GM23338 (cell line): ENCODE measurements around the gene RABEPK. TPM values are rescaled to one million over a fixed set of nuclear protein-coding genes. Genes with fewer than 3 reads are reported as not detected.

Experiments
- ATAC-seq: fragments of 200-7000 bp; cut with Tn5 transposase; 3 replicates; pipeline ENCODE4 v1.9.1; 2020
- DNase-seq: peaks from one replicate; pipeline ENCODE4 v3.0.0-alpha.2; 2015; ENCODE audit warnings: low spot score
- H2AFZ ChIP-seq: fragments of 200-600 bp; sonication (generic); 2 replicates; pipeline ENCODE4 v1.8.0; 2016; ENCODE audit warnings: antibody characterized with exemption, mild to moderate bottlenecking, moderate library complexity
- H3F3A ChIP-seq: fragments of 200-600 bp; sonication (generic); replicated peaks from 2 replicates; pipeline ENCODE4 v1.8.0; 2017; ENCODE audit warnings: antibody characterized with exemption, mixed run types, low read depth
- H3K27ac ChIP-seq: fragments of 200-600 bp; sonication (generic); 2 replicates; pipeline ENCODE4 v1.6.1; 2016; ENCODE audit warnings: low read depth
- H3K27me3 ChIP-seq: fragments of 200-600 bp; sonication (generic); 2 replicates; pipeline ENCODE4 v1.8.0; 2016; ENCODE audit warnings: mild to moderate bottlenecking, mixed run types, moderate library complexity; ENCODE audit not compliant: insufficient read depth
- H3K36me3 ChIP-seq: fragments of 200-600 bp; sonication (generic); 2 replicates; pipeline ENCODE4 v1.8.0; 2016; ENCODE audit warnings: mild to moderate bottlenecking; ENCODE audit not compliant: insufficient read depth
- H3K4me1 ChIP-seq: fragments of 200-600 bp; sonication (generic); 2 replicates; pipeline ENCODE4 v1.8.0; 2016; ENCODE audit warnings: mild to moderate bottlenecking, moderate library complexity; ENCODE audit not compliant: insufficient read depth
- H3K4me2 ChIP-seq: fragments of 200-600 bp; sonication (generic); 2 replicates; pipeline ENCODE4 v1.7.1; 2017; ENCODE audit warnings: mixed run types
- H3K4me3 ChIP-seq: fragments of 200-600 bp; sonication (generic); 2 replicates; pipeline ENCODE4 v1.6.1; 2016; ENCODE audit warnings: mixed run types
- H3K79me2 ChIP-seq: fragments of 200-600 bp; sonication (generic); replicated peaks from 2 replicates; pipeline ENCODE4 v1.8.0; 2017; ENCODE audit warnings: mild to moderate bottlenecking; ENCODE audit not compliant: insufficient read depth
- H3K9me2 ChIP-seq: fragments of 200-600 bp; sonication (generic); 2 replicates; pipeline ENCODE4 v1.8.0; 2017; ENCODE audit not compliant: insufficient read depth
- H4K20me1 ChIP-seq: fragments of 200-600 bp; sonication (generic); replicated peaks from 2 replicates; pipeline ENCODE4 v1.8.0; 2017; ENCODE audit warnings: mild to moderate bottlenecking; ENCODE audit not compliant: insufficient read depth
- H3K27ac Mint-ChIP-seq: 2 replicates; pipeline ENCODE4 v1.8.0; 2020; ENCODE audit warnings: inconsistent platforms, mild to moderate bottlenecking, moderate library complexity, mixed read lengths
- H3K27me3 Mint-ChIP-seq: 3 replicates; pipeline ENCODE4 v1.8.0; 2022; ENCODE audit warnings: low read depth, mild to moderate bottlenecking, moderate library complexity, mixed read lengths, inconsistent platforms; ENCODE audit not compliant: insufficient read depth, poor library complexity
- H3K36me3 Mint-ChIP-seq: 3 replicates; pipeline ENCODE4 v1.8.0; 2021; ENCODE audit warnings: low read depth, mild to moderate bottlenecking, inconsistent platforms, moderate library complexity, mixed read lengths
- H3K4me1 Mint-ChIP-seq: 3 replicates; pipeline ENCODE4 v1.8.0; 2020; ENCODE audit warnings: mild to moderate bottlenecking, inconsistent platforms, mixed read lengths
- H3K4me3 Mint-ChIP-seq: 3 replicates; pipeline ENCODE4 v1.8.0; 2021; ENCODE audit warnings: moderate library complexity, mild to moderate bottlenecking, inconsistent platforms, mixed read lengths
- H3K9me3 Mint-ChIP-seq: 3 replicates; pipeline ENCODE4 v1.8.0; 2020; ENCODE audit warnings: moderate library complexity, mild to moderate bottlenecking, inconsistent platforms, mixed read lengths
- CREB1 ChIP-seq: fragments of 250-450 bp; sonication (Bioruptor Pico); IDR thresholded peaks from 2 replicates; pipeline ENCODE4 v1.5.0; 2020; ENCODE audit warnings: low read depth, mild to moderate bottlenecking, moderate library complexity
- CTCF ChIP-seq, 2 experiments: fragments of 200-600 bp in 1 of 2; sonication (generic) in 1 of 2; conservative IDR thresholded peaks; 2 replicates each; pipeline versions ENCODE4 v1.5.1 to v1.6.1; 2016 to 2017; ENCODE audit warnings: antibody characterized with exemption in 2 of 2, low read depth in 2 of 2, mild to moderate bottlenecking in 2 of 2, moderate library complexity in 1 of 2
- ETS1 ChIP-seq: IDR thresholded peaks from 2 replicates; pipeline ENCODE4 v1.6.1; 2016; ENCODE audit warnings: antibody characterized with exemption
- EZH2 ChIP-seq: fragments of 200-600 bp; sonication (generic); IDR thresholded peaks from one replicate; pipeline ENCODE4 v1.8.0; 2017; ENCODE audit warnings: antibody characterized with exemption, mild to moderate bottlenecking, low read depth; ENCODE audit not compliant: unreplicated experiment
- NANOG ChIP-seq: IDR thresholded peaks from 2 replicates; pipeline ENCODE4 v1.6.1; 2016; ENCODE audit warnings: antibody characterized with exemption, borderline replicate concordance
- POLR2AphosphoS5 ChIP-seq: IDR thresholded peaks from 2 replicates; pipeline ENCODE4 v1.6.1; 2016; ENCODE audit warnings: antibody characterized with exemption, low read depth
- REST ChIP-seq: IDR thresholded peaks from one replicate; pipeline ENCODE4 v1.6.1; 2018; ENCODE audit warnings: antibody characterized with exemption; ENCODE audit not compliant: unreplicated experiment
- STAT1 ChIP-seq: IDR thresholded peaks from one replicate; pipeline ENCODE4 v1.6.1; 2016; ENCODE audit warnings: antibody characterized with exemption; ENCODE audit not compliant: unreplicated experiment
- ZNF114 ChIP-seq: fragments of 250-450 bp; sonication (Bioruptor Pico); IDR thresholded peaks from 2 replicates; pipeline ENCODE4 v1.5.0; 2020; ENCODE audit warnings: mild to moderate bottlenecking, moderate library complexity
- ZNF331 ChIP-seq: fragments of 250-450 bp; sonication (Bioruptor Pico); IDR thresholded peaks from 2 replicates; pipeline ENCODE4 v1.5.0; 2020; ENCODE audit warnings: low read depth, mild to moderate bottlenecking, moderate library complexity
- ZNF462 ChIP-seq: fragments of 250-450 bp; sonication (Bioruptor Pico); IDR thresholded peaks from 2 replicates; pipeline ENCODE4 v1.5.0; 2020; ENCODE audit warnings: mild to moderate bottlenecking, moderate library complexity
- long read RNA-seq: library from polyadenylated mRNA; unstranded; transcript quantifications from one replicate; pipeline ENCODE4 v2.0.0, GENCODE V29; 2020; ENCODE audit not compliant: unreplicated experiment
- polyA plus RNA-seq: library from polyadenylated mRNA; unstranded; fragments of >200 nt; fragmentation: Nextera tagmentation; extraction: Ambion mirVana; gene quantifications from 2 replicates; pipeline ENCODE4 v1.2.1, GENCODE V29; 2016
- total RNA-seq: library from RNA; depleted of rRNA; stranded (reverse); fragments of >200 nt; shearing (Covaris generic); gene quantifications from 2 replicates; pipeline ENCODE4 v1.2.3, GENCODE V29; 2014; rRNA removed

Gene RABEPK
- total RNA-seq = 19.3 and 25.8 TPM in 2 replicates
- 28.5 and 32.7 TPM in 2 replicates for polyA plus RNA-seq
- long read RNA-seq, transcript RABEPK-204 (9 exons, 1,466 nt) = minor isoform, 8 of 51 reads
- long read RNA-seq, transcript RABEPK-202 (8 exons, 1,504 nt) = major isoform, 19 of 51 reads
- long read RNA-seq, partial matches to known transcripts = 14 of 51 reads
- long read RNA-seq, other reads (novel, unspliced or antisense) = 9 of 51 reads

GRCh38 chr9:125200216-125201047 is at the start of gene RABEPK:
Gene RABEPK, plus strand, starts transcription at chr9:125200542. Its CDS starts 2,472 bp downstream, at chr9:125203014.
- Histone ChIP-seq H3K79me2 (peaks cover 9% of the 10 kb centered on the region; the same call in 1 of the 2 replicates), H3K4me1 (peaks cover 7% of the 10 kb centered on the region), H2AFZ (peak within 1 kb of the TSS; percentile 85), H3K27me3 (no peaks in the 10 kb centered on the region), H3K36me3 (no peaks in the 10 kb centered on the region; the same call in 1 of the 2 replicates), H3K27ac (peak within 1 kb of the TSS; percentile 89), H3K4me2 (peak within 1 kb of the TSS; percentile 79), H4K20me1 (no peaks in the 10 kb centered on the region), H3K4me3 (peak within 1 kb of the TSS; percentile 64), H3K9me2 (no peaks in the 10 kb centered on the region), H3F3A (peaks cover 4% of the 10 kb centered on the region; the same call in 1 of the 2 replicates)
- Mint-ChIP-seq H3K27me3 (peaks cover 2% of the 10 kb centered on the region), H3K36me3 (peaks cover 12% of the 10 kb centered on the region), H3K9me3 (no peaks in the 10 kb centered on the region), H3K4me1 (peaks cover 7% of the 10 kb centered on the region), H3K27ac (peak within 1 kb of the TSS; percentile 90), H3K4me3 (peak within 1 kb of the TSS; percentile 90)
- peak; percentile 98 for ATAC-seq
- TF ChIP-seq POLR2AphosphoS5 (peak; percentile 96), STAT1 (no peak), ETS1 (peak; percentile 53; the same call in 1 of the 2 replicates), ZNF462 (CRISPR knock-in tag) (no peak), CREB1 (CRISPR knock-in tag) (no peak), EZH2 (no peak), ZNF114 (CRISPR knock-in tag) (no peak), NANOG (no peak), REST (no peak), CTCF (conservative IDR thresholded peaks at IDR 0.05; ENCODE audit: low read depth in 2 of 2) (no peak), ZNF331 (no peak)
- peak; percentile 97 for DNase-seq
